ENCODE results near the gene TRA2A. TPM values are rescaled to one million over a fixed set of nuclear protein-coding genes. Genes with fewer than 3 reads are reported as not detected.

The TRA2A gene
- total RNA-seq, 4 donors from 2014 or later: 31.7 to 199 (median 111) TPM

DNA sequence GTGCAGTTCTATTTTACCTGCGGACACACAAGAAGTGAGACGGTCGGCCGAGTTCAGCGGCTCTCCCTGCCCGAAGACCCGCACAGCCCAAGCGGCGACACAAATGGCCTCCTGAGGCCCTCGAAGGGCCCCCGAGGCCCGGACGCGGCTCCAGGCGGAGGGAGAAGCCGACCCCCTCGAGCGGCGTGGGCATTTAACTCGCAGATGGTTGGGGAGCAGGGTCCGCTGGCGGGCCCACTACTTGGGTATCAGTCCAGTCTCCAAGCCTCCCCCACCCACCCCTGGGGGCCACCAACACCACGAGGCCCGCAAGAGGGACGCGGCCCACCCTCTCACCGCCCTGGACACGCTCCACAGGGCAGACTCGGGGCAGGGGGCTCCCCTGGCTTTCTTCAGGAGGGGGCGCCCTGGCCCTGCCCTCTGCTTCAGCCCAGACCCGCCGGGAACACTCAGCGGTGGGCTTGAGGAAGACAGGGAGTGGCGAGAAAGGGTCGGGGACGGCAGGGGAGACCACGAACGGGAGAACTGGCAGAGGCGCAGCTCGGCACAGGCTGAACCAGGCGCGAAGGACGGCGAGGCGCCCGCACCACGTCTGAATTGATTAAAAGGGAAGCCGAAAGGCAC is 63.1 kb downstream of the TRA2A start:
- 7% methylated on average over 11 of the region's 48 CpGs; no CpG with 5 or more reads in 1 of the 2 donors for WGBS, 2 donors (ENCODE audit: low coverage in 1 of 2)
- TF ChIP-seq POLR2AphosphoS5 (IDR thresholded peaks at IDR 0.05): no peak
- TF ChIP-seq EP300 (IDR thresholded peaks at IDR 0.05; ENCODE audit: low read depth): no peak
- no peak for TF ChIP-seq POLR2A (IDR thresholded peaks at IDR 0.05)
- TF ChIP-seq, protein P1, sequence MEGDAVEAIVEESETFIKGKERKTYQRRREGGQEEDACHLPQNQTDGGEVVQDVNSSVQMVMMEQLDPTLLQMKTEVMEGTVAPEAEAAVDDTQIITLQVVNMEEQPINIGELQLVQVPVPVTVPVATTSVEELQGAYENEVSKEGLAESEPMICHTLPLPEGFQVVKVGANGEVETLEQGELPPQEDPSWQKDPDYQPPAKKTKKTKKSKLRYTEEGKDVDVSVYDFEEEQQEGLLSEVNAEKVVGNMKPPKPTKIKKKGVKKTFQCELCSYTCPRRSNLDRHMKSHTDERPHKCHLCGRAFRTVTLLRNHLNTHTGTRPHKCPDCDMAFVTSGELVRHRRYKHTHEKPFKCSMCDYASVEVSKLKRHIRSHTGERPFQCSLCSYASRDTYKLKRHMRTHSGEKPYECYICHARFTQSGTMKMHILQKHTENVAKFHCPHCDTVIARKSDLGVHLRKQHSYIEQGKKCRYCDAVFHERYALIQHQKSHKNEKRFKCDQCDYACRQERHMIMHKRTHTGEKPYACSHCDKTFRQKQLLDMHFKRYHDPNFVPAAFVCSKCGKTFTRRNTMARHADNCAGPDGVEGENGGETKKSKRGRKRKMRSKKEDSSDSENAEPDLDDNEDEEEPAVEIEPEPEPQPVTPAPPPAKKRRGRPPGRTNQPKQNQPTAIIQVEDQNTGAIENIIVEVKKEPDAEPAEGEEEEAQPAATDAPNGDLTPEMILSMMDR (IDR thresholded peaks at IDR 0.05): no peak
- in situ Hi-C loops (cut with MboI; ENCODE audit: low pct_ligation_motif_present in 1 of 4, low pct_unique_long_range_greater_than_20kb in 1 of 4, low sequenced_read_pairs in 3 of 4): no loop called here
- Histone ChIP-seq H3K4me3 (peak overlapping the region in 3 of 4 donors; percentile 3 to 44 (median 28)), H3K36me3 (no peaks in the 10 kb centered on the region), H3K9me3 (no peaks in the 10 kb centered on the region), H3K4me1 (peaks cover 22 to 46% (median 42%) of the 10 kb centered on the region in 4 donors), H3K27ac (no peak overlapping the region), H3K27me3 (peaks cover 100% of the 10 kb centered on the region)
- DNase-seq: peak; percentile 8
- intact Hi-C loops (cut with DNase I; ENCODE audit: low total_unique reads): no loop called here

DNA sequence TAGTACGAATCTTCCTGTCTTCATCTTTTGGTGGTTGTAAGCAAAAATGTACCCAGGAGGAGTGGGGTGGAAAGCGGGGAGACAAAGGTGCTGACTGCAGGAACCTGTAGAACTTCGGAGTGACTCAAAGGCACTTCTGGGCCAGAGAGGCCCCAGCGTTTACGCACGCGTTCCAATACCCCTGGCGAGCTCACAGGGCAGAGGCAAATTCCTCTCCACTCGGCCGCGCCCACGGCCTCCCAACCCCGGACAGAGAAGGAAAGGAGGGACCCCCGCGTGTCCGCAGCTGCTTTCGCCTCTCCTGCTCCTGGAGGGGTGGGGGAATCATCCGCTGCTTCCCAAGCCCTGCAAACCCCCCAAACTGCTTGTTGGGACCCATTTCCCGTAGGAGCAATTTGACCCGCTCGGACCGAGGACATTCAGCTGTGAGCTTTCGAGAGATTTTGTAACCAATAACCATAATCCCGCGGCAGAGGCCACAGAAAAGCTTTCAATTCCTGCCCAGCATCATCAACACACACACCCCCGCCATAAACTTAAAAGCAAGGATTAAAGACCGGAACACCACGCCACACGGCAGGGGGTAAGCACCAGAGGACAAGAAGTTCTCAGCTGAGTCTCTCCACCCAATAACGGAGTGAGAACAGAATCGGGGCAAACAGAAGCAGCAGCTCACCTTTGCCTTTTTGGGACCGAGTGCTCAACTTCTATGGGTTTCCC is 63.8 kb downstream of the TRA2A start:
- H3K4me1 ChIP-seq: peaks cover 22 to 43% (median 39%) of the 10 kb centered on the region in 4 donors
- in situ Hi-C loops (cut with MboI; ENCODE audit: low pct_ligation_motif_present in 1 of 4, low pct_unique_long_range_greater_than_20kb in 1 of 4, low sequenced_read_pairs in 3 of 4): no loop called here
- H3K4me3 ChIP-seq: peak overlapping the region in 2 of 4 donors; percentile 7 to 44
- H3K36me3 ChIP-seq: no peaks in the 10 kb centered on the region
- DNase-seq: peak; percentile 8
- intact Hi-C loops (cut with DNase I; ENCODE audit: low total_unique reads): no loop called here
- WGBS, 2 donors (ENCODE audit: low coverage in 1 of 2): 3 to 17% methylated on average over 1 to 32 of the region's 32 CpGs
- peaks cover 100% of the 10 kb centered on the region for H3K27me3 ChIP-seq
- no peak overlapping the region for H3K27ac ChIP-seq
- no peaks in the 10 kb centered on the region for H3K9me3 ChIP-seq
- TF ChIP-seq POLR2AphosphoS5 (IDR thresholded peaks at IDR 0.05) (peak in 1 of 3 donors; percentile 9), POLR2A (IDR thresholded peaks at IDR 0.05) (no peak)

DNA sequence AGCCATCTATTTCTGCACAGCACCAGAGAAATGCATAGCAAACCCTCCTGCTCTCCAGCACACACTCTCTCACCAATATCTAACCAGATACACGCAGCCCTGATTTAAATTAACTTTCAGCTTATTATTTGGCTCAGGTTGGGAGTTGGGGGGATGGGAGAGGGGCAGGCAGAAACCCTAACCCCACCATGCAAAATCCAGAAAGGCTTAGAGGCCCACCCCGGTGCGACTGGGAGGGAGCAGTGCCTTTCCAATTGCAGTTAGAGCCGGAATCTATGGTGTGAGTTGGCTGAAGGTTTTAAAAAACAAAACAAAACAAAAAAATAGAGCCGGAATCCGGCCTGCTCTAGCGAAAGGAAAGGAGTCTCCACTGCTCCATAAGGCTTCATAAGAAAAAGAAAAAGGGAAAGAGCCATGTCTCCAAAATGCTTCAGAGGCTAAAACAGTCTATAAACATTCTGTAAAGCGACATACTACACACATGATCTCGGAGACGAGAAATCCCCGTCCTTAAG is 64.4 kb downstream of the TRA2A start:
- no peak overlapping the region for H3K27ac ChIP-seq
- no peaks in the 10 kb centered on the region for H3K36me3 ChIP-seq
- H3K4me3 ChIP-seq: peak overlapping the region in 1 of 4 donors; percentile 44
- H3K27me3 ChIP-seq: peaks cover 99% of the 10 kb centered on the region
- 24% methylated on average over 5 to 11 of the region's 11 CpGs for WGBS, 2 donors (ENCODE audit: low coverage in 1 of 2)
- intact Hi-C loops (cut with DNase I; ENCODE audit: low total_unique reads): no loop called here
- H3K4me1 ChIP-seq: peaks cover 22 to 43% (median 39%) of the 10 kb centered on the region in 4 donors
- TF ChIP-seq, protein P1 (IDR thresholded peaks at IDR 0.05): no peak
- TF ChIP-seq EP300 (IDR thresholded peaks at IDR 0.05; ENCODE audit: low read depth) (no peak), POLR2AphosphoS5 (IDR thresholded peaks at IDR 0.05) (no peak), POLR2A (IDR thresholded peaks at IDR 0.05) (no peak)
- H3K9me3 ChIP-seq: no peaks in the 10 kb centered on the region
- in situ Hi-C loops (cut with MboI; ENCODE audit: low pct_ligation_motif_present in 1 of 4, low pct_unique_long_range_greater_than_20kb in 1 of 4, low sequenced_read_pairs in 3 of 4): no loop called here
- DNase-seq: no peak

DNA sequence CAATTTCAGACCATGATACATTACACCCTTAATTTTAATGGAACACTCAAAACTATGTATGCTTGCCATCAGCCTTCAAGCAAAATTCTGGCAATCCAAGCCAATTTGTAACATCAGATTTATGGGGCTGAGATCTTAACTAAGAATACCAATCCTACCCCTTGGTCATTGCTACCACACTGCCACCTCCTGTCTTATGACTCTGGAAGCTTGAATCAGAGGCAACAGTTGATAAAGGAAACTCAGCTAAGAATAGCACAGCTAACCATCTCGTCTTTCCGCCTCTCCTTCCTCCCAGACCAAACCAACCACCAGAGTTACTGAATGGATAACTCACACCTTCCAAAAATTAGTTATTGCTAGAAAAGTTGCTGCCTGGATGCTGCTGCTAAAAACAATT is 68.9 kb downstream of the TRA2A start:
- TF ChIP-seq POLR2A (IDR thresholded peaks at IDR 0.05) (no peak), POLR2AphosphoS5 (IDR thresholded peaks at IDR 0.05) (no peak), EP300 (IDR thresholded peaks at IDR 0.05; ENCODE audit: low read depth) (no peak)
- TF ChIP-seq, protein P1 (IDR thresholded peaks at IDR 0.05): peak in 1 of 5 experiments; percentile 8
- Histone ChIP-seq H3K4me3 (no peak overlapping the region), H3K9me3 (no peaks in the 10 kb centered on the region), H3K27ac (no peak overlapping the region), H3K4me1 (peaks cover 0 to 4% (median 2%) of the 10 kb centered on the region in 4 donors), H3K27me3 (peaks cover 95% of the 10 kb centered on the region), H3K36me3 (no peaks in the 10 kb centered on the region)
- WGBS, 2 donors (ENCODE audit: low coverage in 1 of 2): 10 to 30% methylated on average over 2 of the region's 2 CpGs
- in situ Hi-C loops (cut with MboI; ENCODE audit: low pct_ligation_motif_present in 1 of 4, low pct_unique_long_range_greater_than_20kb in 1 of 4, low sequenced_read_pairs in 3 of 4): no loop called here
- no peak for DNase-seq
- intact Hi-C loops (cut with DNase I; ENCODE audit: low total_unique reads): no loop called here
